Measurements from ENCODE around the gene PROP1.
"Not testable (repeated sequence)": the region's sequence is repeated elsewhere in the genome, so short reads cannot be mapped to it uniquely, and the experiment has no call there.

PROP1 gene

DNA sequence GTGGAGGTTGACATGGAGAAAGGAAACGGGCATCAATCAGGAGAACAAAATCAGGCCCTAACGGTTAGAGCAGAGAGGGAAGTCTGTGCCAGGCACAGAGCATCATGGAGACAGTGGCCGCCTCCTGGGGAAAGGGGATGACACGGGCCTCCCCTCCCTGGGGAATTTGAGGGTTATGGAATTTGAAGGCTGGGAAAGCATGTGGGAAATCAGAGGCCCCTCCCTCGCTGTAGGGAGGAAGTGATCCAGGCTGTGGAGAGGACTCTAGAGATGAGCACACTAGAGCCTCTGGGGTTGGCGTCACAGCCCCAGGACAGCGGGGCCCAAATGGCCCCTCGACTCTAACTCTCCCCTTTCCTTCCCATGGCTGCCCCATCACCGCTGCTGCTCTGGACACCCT is 36.7 kb downstream of the PROP1 start:
- Histone ChIP-seq H3K36me3 (ENCODE audit: insufficient read depth) (no peaks in the 10 kb centered on the region), H3K27me3 (ENCODE audit: insufficient read depth, low read depth) (peaks cover 3% of the 10 kb centered on the region; the same call in 1 of the 2 replicates), H3K27ac (no peak overlapping the region), H2AFZ (ENCODE audit: low read depth) (no peak overlapping the region), H4K20me1 (ENCODE audit: insufficient read depth) (no peaks in the 10 kb centered on the region), H3K4me3 (IDR thresholded peaks at IDR 0.05; ENCODE audit: insufficient read depth, low read depth, low read length) (no peak overlapping the region), H3K4me2 (no peak overlapping the region), H3K9ac (no peak overlapping the region), H3K4me1 (ENCODE audit: low read depth, poor library complexity, severe bottlenecking) (no peaks in the 10 kb centered on the region), H3K79me2 (ENCODE audit: insufficient read depth, low read depth) (no peaks in the 10 kb centered on the region)
- TF ChIP-seq, protein P1, sequence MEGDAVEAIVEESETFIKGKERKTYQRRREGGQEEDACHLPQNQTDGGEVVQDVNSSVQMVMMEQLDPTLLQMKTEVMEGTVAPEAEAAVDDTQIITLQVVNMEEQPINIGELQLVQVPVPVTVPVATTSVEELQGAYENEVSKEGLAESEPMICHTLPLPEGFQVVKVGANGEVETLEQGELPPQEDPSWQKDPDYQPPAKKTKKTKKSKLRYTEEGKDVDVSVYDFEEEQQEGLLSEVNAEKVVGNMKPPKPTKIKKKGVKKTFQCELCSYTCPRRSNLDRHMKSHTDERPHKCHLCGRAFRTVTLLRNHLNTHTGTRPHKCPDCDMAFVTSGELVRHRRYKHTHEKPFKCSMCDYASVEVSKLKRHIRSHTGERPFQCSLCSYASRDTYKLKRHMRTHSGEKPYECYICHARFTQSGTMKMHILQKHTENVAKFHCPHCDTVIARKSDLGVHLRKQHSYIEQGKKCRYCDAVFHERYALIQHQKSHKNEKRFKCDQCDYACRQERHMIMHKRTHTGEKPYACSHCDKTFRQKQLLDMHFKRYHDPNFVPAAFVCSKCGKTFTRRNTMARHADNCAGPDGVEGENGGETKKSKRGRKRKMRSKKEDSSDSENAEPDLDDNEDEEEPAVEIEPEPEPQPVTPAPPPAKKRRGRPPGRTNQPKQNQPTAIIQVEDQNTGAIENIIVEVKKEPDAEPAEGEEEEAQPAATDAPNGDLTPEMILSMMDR (conservative IDR thresholded peaks at IDR 0.05; ENCODE audit: low read depth, low read length): no peak

DNA sequence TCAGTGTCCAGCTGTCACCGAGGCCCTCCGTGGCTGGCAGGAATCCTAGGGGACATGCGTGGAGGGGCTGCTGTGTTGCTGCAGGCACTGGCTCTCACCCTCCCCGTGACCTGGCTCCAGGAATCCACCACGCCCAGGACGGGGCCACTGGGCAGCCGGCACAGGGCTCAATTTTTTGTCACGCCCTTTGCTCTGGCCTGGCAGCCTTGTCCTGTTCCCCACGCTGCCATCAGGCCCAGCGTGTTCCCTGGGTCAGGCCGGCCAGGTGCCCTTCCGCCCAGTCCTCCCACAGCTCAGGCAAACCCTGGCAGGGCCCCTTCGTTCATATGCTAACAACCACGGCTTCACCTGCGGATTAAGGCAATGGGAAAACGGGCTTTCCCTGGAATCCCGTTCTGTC is 37.3 kb downstream of the PROP1 start:
- Histone ChIP-seq H3K27ac (no peak overlapping the region), H3K4me2 (no peak overlapping the region), H3K36me3 (ENCODE audit: insufficient read depth) (no peaks in the 10 kb centered on the region), H3K4me3 (IDR thresholded peaks at IDR 0.05; ENCODE audit: insufficient read depth, low read depth, low read length) (no peak overlapping the region), H3K9ac (no peak overlapping the region), H3K27me3 (ENCODE audit: insufficient read depth, low read depth) (peaks cover 3% of the 10 kb centered on the region; the same call in 1 of the 2 replicates), H4K20me1 (ENCODE audit: insufficient read depth) (no peaks in the 10 kb centered on the region), H3K79me2 (ENCODE audit: insufficient read depth, low read depth) (no peaks in the 10 kb centered on the region), H3K4me1 (ENCODE audit: low read depth, poor library complexity, severe bottlenecking) (no peaks in the 10 kb centered on the region), H2AFZ (ENCODE audit: low read depth) (no peak overlapping the region)
- TF ChIP-seq, protein P1 (conservative IDR thresholded peaks at IDR 0.05; ENCODE audit: low read depth, low read length): no peak

DNA sequence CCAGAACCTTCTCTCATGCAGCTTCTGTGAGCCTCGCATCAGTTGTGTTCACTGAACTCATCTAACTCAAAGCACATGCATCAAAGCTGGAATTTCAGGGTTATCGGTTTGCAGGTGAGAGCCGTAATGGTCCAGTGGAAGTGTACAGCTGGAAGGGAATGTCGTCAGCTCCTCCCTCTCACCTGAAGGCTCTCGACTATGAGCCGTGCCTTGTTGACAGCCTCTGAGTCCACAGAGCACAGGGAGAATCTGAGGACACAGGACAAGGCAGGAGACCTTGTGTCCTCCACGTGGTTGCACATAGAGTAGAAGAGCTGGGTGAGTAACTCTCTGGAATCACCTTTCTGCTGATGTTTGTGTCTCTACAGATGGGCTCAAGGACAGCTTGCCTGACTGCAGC is 38.8 kb downstream of the PROP1 start:
- Histone ChIP-seq H3K27ac (no peak overlapping the region), H3K79me2 (ENCODE audit: insufficient read depth, low read depth) (no peaks in the 10 kb centered on the region), H3K4me3 (IDR thresholded peaks at IDR 0.05; ENCODE audit: insufficient read depth, low read depth, low read length) (no peak overlapping the region), H3K36me3 (ENCODE audit: insufficient read depth) (no peaks in the 10 kb centered on the region), H2AFZ (ENCODE audit: low read depth) (no peak overlapping the region), H3K4me1 (ENCODE audit: low read depth, poor library complexity, severe bottlenecking) (no peaks in the 10 kb centered on the region), H4K20me1 (ENCODE audit: insufficient read depth) (no peaks in the 10 kb centered on the region), H3K27me3 (ENCODE audit: insufficient read depth, low read depth) (peaks cover 3% of the 10 kb centered on the region; the same call in 1 of the 2 replicates), H3K4me2 (no peak overlapping the region), H3K9ac (no peak overlapping the region)
- TF ChIP-seq, protein P1 (conservative IDR thresholded peaks at IDR 0.05; ENCODE audit: low read depth, low read length): no peak

DNA sequence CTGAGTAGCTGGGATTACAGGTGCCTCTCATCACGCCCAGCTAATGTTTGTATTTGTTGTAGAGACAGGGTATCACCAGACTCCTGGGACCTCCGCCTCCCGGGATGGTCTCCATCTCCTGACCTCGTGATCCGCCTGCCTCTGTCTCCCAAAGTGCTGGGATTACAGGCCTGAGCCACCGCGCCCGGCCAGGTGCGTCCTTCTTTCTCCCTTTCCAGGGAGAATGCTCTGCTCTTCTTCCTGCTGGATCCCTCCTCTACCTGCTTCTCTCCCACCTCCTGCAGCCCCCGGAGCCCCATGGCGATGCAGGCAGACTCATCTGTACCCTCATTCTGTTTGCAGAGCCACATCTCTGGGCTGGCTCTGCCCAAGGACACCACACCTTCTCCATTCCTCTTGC is 42.9 kb downstream of the PROP1 start:
- H4K20me1 ChIP-seq (ENCODE audit: insufficient read depth); H3K4me1 ChIP-seq (ENCODE audit: low read depth, poor library complexity, severe bottlenecking); H3K36me3 ChIP-seq (ENCODE audit: insufficient read depth); H3K27me3 ChIP-seq (ENCODE audit: insufficient read depth, low read depth); H3K4me2 ChIP-seq; H3K79me2 ChIP-seq (ENCODE audit: insufficient read depth, low read depth); H2AFZ ChIP-seq (ENCODE audit: low read depth); H3K27ac ChIP-seq; H3K4me3 ChIP-seq (IDR thresholded peaks at IDR 0.05; ENCODE audit: insufficient read depth, low read depth, low read length); H3K9ac ChIP-seq: not testable (repeated sequence)

DNA sequence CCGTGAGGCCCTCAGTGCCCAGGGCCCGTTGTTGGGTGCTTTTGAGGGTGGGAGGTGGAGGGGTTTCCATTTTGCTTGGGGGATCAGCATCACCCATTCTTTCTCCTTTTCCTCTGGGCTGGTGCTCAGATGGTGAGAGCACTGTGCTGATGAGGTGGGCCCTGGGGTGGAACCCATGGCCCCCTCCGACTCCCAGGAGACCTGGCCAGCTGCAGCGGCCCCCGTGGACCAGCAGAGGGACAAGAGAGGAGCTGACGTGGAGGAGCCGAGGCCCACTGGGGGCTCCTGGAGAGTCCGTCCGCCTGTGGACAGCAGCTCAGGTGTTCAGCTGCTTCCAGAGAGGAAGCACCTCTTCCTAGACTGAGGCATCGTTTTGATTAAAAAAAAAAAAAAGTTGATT is 46.4 kb downstream of the PROP1 start:
- not testable (repeated sequence) for H3K27ac ChIP-seq; H3K4me1 ChIP-seq (ENCODE audit: low read depth, poor library complexity, severe bottlenecking); H2AFZ ChIP-seq (ENCODE audit: low read depth); H3K4me3 ChIP-seq (IDR thresholded peaks at IDR 0.05; ENCODE audit: insufficient read depth, low read depth, low read length); H3K9ac ChIP-seq; H3K4me2 ChIP-seq; H3K79me2 ChIP-seq (ENCODE audit: insufficient read depth, low read depth); H3K27me3 ChIP-seq (ENCODE audit: insufficient read depth, low read depth); H4K20me1 ChIP-seq (ENCODE audit: insufficient read depth); H3K36me3 ChIP-seq (ENCODE audit: insufficient read depth)

DNA sequence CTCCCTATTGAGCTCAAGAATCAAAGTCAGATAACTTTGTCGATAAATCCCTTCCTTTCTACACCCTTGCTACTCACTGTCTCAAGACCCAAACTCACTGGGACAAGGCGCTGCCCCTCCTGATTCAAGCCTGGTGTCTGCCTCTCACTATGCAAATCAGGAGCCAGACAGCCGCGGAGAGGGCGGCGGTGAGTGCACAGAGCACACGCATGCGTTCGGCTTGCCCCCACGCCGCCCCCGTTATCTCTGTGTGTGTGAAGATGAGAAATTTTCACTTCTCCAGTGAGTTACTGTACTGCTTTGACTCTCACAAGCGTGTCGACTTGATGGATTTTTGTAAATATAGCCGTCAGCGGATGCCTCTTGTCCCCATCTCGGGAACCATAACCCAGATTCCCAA is 47.0 kb downstream of the PROP1 start:
- H4K20me1 ChIP-seq (ENCODE audit: insufficient read depth); H3K9ac ChIP-seq; H3K27me3 ChIP-seq (ENCODE audit: insufficient read depth, low read depth); H3K4me1 ChIP-seq (ENCODE audit: low read depth, poor library complexity, severe bottlenecking); H2AFZ ChIP-seq (ENCODE audit: low read depth); H3K79me2 ChIP-seq (ENCODE audit: insufficient read depth, low read depth); H3K4me3 ChIP-seq (IDR thresholded peaks at IDR 0.05; ENCODE audit: insufficient read depth, low read depth, low read length); H3K36me3 ChIP-seq (ENCODE audit: insufficient read depth); H3K27ac ChIP-seq; H3K4me2 ChIP-seq: not testable (repeated sequence)

DNA sequence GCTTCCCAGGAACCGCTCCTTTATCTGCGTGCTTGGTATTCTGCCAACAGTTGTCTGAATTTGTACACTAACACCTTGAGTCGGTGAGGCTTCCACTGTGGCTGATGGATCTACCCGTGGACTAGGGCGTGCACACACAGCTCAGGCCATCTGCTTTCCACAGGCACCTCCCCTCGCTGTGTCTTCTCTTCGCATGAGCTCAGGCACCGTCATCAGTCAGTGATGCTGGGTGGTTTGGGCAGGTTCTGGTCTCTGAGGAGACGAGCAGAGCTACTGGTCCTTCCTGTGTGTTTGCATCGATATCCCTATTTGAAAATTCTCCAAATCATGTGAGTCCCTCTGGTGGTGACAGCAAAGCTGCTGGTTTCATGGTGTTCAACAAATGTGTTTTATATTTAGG is 48.1 kb downstream of the PROP1 start:
- not testable (repeated sequence) for H3K79me2 ChIP-seq (ENCODE audit: insufficient read depth, low read depth); H3K4me1 ChIP-seq (ENCODE audit: low read depth, poor library complexity, severe bottlenecking); H3K4me3 ChIP-seq (IDR thresholded peaks at IDR 0.05; ENCODE audit: insufficient read depth, low read depth, low read length); H3K27ac ChIP-seq; H2AFZ ChIP-seq (ENCODE audit: low read depth); H3K36me3 ChIP-seq (ENCODE audit: insufficient read depth); H3K27me3 ChIP-seq (ENCODE audit: insufficient read depth, low read depth); H3K4me2 ChIP-seq; H4K20me1 ChIP-seq (ENCODE audit: insufficient read depth); H3K9ac ChIP-seq

DNA sequence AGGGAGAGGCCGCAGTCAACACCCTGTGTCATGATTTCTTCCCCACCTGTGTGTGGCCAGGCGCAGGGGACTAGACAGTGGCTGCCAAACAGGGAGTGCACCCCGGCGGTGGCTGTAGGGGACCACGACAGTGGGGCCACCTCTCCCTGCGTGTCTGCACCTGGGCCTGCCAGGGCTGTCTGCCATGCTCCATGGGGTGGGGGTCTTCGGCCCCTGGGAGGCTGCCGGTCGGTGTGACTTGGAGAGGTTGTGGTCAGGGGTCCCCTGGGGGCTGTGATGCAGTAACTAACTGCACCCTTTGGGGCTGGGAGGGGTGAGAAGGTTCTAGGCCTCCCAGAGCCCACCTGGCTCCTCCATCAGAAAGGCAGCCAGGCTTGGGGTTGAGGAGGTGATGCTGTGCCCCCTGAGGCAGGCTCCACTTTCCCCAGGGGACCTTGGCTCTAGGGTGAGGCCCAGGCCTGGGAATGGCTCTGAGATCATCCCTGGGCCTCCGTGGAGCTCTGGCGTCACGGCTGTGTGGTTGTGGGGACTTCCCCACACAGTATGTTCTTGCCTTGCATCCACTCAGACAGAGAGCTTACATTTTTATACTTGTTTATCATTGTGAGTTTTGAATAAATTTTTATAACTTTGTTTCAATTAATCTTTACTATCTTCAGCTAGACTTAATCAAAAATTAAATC is 50.3 kb downstream of the PROP1 start:
- not testable (repeated sequence) for H3K4me1 ChIP-seq (ENCODE audit: low read depth, poor library complexity, severe bottlenecking); H3K4me3 ChIP-seq (IDR thresholded peaks at IDR 0.05; ENCODE audit: insufficient read depth, low read depth, low read length); H3K36me3 ChIP-seq (ENCODE audit: insufficient read depth); H3K9ac ChIP-seq; H4K20me1 ChIP-seq (ENCODE audit: insufficient read depth); H3K27ac ChIP-seq; H3K27me3 ChIP-seq (ENCODE audit: insufficient read depth, low read depth); H3K4me2 ChIP-seq; H2AFZ ChIP-seq (ENCODE audit: low read depth); H3K79me2 ChIP-seq (ENCODE audit: insufficient read depth, low read depth)
